PFSK-1 (cell line): ENCODE data around the gene RMDN3.

ENCODE experiments used
- FOXP2 ChIP-seq: optimal IDR thresholded peaks from 2 replicates; pipeline ENCODE3; 2011; ENCODE audit warnings: borderline replicate concordance, control low read depth, inconsistent platforms; ENCODE audit not compliant: insufficient read depth; ENCODE audit errors: extremely low read length, extremely low read depth
- POLR2AphosphoS5 ChIP-seq: IDR thresholded peaks from 2 replicates; pipeline ENCODE4 v1.6.1; 2012; ENCODE audit warnings: low read depth, mild to moderate bottlenecking, control low read depth, low read length, moderate library complexity
- SIN3A ChIP-seq: IDR thresholded peaks from 2 replicates; pipeline ENCODE4 v1.6.1; 2012; ENCODE audit warnings: mild to moderate bottlenecking, low read length, moderate library complexity, borderline replicate concordance; ENCODE audit not compliant: insufficient read depth
- TAF1 ChIP-seq: IDR thresholded peaks from 2 replicates; pipeline ENCODE4 v1.6.1; 2012; ENCODE audit warnings: low read length, control low read depth, borderline replicate concordance; ENCODE audit not compliant: insufficient read depth
- TF ChIP-seq, protein P1 (sequence below), 2 experiments: IDR thresholded peaks; 2 replicates each; pipeline versions ENCODE4 v1.6.1 to v1.8.0; 2011 to 2012; ENCODE audit warnings: low read depth in 2 of 2, low read length in 2 of 2, control low read depth in 1 of 2, inconsistent platforms in 1 of 2, mild to moderate bottlenecking in 1 of 2, moderate library complexity in 1 of 2; ENCODE audit not compliant: insufficient read depth in 1 of 2

The RMDN3 gene

DNA sequence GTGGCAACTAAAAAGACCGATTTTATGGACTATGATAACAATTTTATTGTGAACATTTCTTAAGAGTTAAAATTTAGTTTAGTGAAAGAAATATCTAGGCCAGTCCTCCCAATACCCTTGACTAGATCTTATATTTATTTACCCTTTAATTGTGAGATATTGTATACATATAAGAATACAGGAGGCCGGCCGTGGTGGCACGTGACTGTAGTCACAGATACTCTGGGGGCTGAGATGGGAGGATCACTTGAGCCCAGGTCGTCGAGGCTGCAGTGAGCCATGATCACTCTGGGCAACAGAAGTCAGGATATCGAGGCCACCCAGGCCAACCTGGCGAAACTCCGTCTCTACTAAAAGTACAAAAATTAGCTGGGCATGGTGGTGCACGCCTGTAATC, 756 bp upstream of the RMDN3 start:
- no peak for TF ChIP-seq POLR2AphosphoS5
- TF ChIP-seq FOXP2, result no peak
- no peak for TF ChIP-seq SIN3A
- no peak for TF ChIP-seq TAF1
- TF ChIP-seq, protein P1, sequence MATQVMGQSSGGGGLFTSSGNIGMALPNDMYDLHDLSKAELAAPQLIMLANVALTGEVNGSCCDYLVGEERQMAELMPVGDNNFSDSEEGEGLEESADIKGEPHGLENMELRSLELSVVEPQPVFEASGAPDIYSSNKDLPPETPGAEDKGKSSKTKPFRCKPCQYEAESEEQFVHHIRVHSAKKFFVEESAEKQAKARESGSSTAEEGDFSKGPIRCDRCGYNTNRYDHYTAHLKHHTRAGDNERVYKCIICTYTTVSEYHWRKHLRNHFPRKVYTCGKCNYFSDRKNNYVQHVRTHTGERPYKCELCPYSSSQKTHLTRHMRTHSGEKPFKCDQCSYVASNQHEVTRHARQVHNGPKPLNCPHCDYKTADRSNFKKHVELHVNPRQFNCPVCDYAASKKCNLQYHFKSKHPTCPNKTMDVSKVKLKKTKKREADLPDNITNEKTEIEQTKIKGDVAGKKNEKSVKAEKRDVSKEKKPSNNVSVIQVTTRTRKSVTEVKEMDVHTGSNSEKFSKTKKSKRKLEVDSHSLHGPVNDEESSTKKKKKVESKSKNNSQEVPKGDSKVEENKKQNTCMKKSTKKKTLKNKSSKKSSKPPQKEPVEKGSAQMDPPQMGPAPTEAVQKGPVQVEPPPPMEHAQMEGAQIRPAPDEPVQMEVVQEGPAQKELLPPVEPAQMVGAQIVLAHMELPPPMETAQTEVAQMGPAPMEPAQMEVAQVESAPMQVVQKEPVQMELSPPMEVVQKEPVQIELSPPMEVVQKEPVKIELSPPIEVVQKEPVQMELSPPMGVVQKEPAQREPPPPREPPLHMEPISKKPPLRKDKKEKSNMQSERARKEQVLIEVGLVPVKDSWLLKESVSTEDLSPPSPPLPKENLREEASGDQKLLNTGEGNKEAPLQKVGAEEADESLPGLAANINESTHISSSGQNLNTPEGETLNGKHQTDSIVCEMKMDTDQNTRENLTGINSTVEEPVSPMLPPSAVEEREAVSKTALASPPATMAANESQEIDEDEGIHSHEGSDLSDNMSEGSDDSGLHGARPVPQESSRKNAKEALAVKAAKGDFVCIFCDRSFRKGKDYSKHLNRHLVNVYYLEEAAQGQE (IDR thresholded peaks at IDR 0.05; ENCODE audit: insufficient read depth in 1 of 2, low read depth in 2 of 2, low read length in 2 of 2), result no peak

DNA sequence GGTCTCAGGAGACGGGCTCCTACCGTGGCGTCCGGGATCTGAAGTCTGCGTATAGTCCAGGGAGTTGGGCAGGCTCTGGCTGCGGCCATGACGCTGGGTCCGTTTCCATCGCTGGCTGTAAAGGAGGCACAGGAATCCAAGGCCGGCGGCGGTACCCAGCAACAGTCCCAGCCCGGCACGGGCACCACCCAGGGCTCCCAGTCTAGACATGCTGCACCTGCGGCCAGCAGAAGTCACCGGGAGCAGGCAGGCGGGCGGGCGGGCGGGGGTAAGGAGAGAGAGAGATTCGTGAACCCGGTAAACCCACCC, 526 bp downstream of the RMDN3 start:
- no peak for TF ChIP-seq FOXP2
- no peak for TF ChIP-seq TAF1
- TF ChIP-seq, protein P1 (IDR thresholded peaks at IDR 0.05; ENCODE audit: insufficient read depth in 1 of 2, low read depth in 2 of 2, low read length in 2 of 2), result no peak
- no peak for TF ChIP-seq POLR2AphosphoS5

DNA sequence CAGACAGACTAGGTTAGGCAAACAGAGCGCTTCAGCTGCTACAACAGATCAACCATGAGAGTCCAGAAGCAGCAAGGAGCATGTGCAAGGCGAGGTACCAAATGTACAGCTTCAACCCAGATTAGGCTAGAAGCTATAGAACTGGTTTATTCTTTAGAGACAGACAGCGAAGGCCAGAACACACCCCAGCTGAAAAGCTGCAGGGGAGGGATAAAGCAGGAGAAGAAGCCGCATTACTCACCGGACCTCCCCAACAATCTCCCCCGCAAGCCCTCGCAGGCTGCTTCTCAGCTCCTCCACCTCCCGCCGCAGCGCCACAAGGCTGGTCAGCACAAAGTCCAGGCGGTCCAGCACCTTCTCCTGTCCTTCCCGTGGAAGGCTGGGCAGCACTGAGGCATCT, 3.3 kb downstream of the RMDN3 start:
- TF ChIP-seq FOXP2 (no peak), POLR2AphosphoS5 (no peak), TAF1 (no peak), SIN3A (no peak)
- TF ChIP-seq, protein P1 (IDR thresholded peaks at IDR 0.05; ENCODE audit: insufficient read depth in 1 of 2, low read depth in 2 of 2, low read length in 2 of 2), result no peak

DNA sequence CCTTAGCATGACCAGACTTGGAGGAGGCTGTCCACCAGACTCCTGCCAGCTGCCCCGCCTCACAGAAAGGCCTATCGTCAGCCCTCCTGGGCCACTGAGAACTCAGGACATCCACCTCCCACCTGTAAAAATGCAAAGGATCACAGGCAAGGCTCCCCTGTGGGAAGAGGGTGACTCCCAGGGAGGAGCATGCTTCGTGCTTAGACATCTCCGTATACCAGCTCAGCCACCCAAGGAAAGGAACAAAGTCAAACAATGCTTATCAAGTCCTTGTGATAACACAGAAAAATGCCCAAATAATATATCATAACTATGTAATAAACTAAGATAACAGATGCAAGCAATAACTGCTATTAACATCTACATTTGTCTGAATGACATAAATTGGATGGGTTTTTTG, 4.2 kb downstream of the RMDN3 start:
- TF ChIP-seq SIN3A (no peak), FOXP2 (no peak)
- TF ChIP-seq, protein P1 (IDR thresholded peaks at IDR 0.05; ENCODE audit: insufficient read depth in 1 of 2, low read depth in 2 of 2, low read length in 2 of 2), result no peak

DNA sequence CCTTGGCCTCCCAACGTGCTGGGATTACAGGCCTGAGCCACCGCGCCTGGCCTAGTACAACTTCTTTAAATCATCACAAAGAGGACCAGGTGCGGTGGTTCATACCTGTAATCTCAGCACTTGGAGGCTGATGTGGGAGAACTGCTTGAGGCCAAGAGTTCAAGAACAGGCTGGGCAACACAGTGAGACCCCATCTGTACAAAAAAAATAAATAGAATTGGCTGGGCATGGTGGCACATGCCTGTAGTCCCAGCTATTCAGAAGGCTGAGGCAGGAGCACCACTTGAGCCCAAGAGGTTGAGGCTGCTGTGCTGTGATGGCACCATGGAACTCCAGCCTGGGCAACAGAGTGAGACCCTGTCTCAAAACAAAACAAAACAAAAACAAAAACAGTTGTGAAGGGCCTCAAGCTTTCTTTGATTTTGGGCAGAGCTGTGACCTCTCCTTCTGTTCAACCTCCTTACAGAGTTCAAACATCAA, 5.9 kb downstream of the RMDN3 start:
- TF ChIP-seq FOXP2, result no peak
- TF ChIP-seq POLR2AphosphoS5, result no peak
- no peak for TF ChIP-seq TAF1
- no peak for TF ChIP-seq SIN3A
- TF ChIP-seq, protein P1 (IDR thresholded peaks at IDR 0.05; ENCODE audit: insufficient read depth in 1 of 2, low read depth in 2 of 2, low read length in 2 of 2), result no peak
